Endodermal cell (in vitro differentiated cells): ENCODE measurements around the gene PROM1. TPM values are rescaled to one million over a fixed set of nuclear protein-coding genes. Genes with fewer than 3 reads are reported as not detected.

ENCODE experiments used
- DNase-seq: peaks from one replicate; pipeline ENCODE4 v3.0.0-alpha.2; 2017
- H3K27ac ChIP-seq: 2 replicates; pipeline ENCODE4 v1.5.1; 2013; ENCODE audit warnings: mild to moderate bottlenecking, low read depth, low read length, moderate library complexity
- H3K27me3 ChIP-seq: 2 replicates; pipeline ENCODE4 v1.6.1; 2013; ENCODE audit warnings: mild to moderate bottlenecking, low read length, moderate library complexity; ENCODE audit not compliant: insufficient read depth, control insufficient read depth, poor library complexity, severe bottlenecking
- H3K36me3 ChIP-seq: 2 replicates; pipeline ENCODE4 v1.7.0; 2013; ENCODE audit warnings: mild to moderate bottlenecking, low read length, moderate library complexity; ENCODE audit not compliant: control insufficient read depth, insufficient read depth
- H3K4me1 ChIP-seq: one replicate; pipeline ENCODE4 v1.7.0; 2013; ENCODE audit warnings: low read length; ENCODE audit not compliant: control insufficient read depth, insufficient read depth
- H3K4me3 ChIP-seq: 2 replicates; pipeline ENCODE4 v1.5.1; 2013; ENCODE audit warnings: mild to moderate bottlenecking, low read length, moderate library complexity
- H3K9ac ChIP-seq: 2 replicates; pipeline ENCODE4 v1.6.1; 2013; ENCODE audit warnings: mild to moderate bottlenecking, low read length, moderate library complexity; ENCODE audit not compliant: poor library complexity, severe bottlenecking; ENCODE audit errors: extremely low read depth
- H3K9me3 ChIP-seq: 2 replicates; pipeline ENCODE4 v1.6.1; 2013; ENCODE audit warnings: mild to moderate bottlenecking, low read length, moderate library complexity; ENCODE audit not compliant: control insufficient read depth
- H3K27ac Mint-ChIP-seq: 2 replicates; pipeline ENCODE4 v1.8.0; 2020; ENCODE audit warnings: mixed read lengths
- H3K27me3 Mint-ChIP-seq: 2 replicates; pipeline ENCODE4 v1.8.0; 2021; ENCODE audit warnings: mild to moderate bottlenecking, mixed read lengths; ENCODE audit not compliant: insufficient read depth
- H3K36me3 Mint-ChIP-seq: 2 replicates; pipeline ENCODE4 v1.8.0; 2020; ENCODE audit warnings: low read depth, mixed read lengths
- H3K4me1 Mint-ChIP-seq: 2 replicates; pipeline ENCODE4 v1.8.0; 2020; ENCODE audit warnings: mixed read lengths
- H3K4me3 Mint-ChIP-seq: 2 replicates; pipeline ENCODE4 v1.8.0; 2020; ENCODE audit warnings: mild to moderate bottlenecking, moderate library complexity, mixed read lengths
- H3K9me3 Mint-ChIP-seq: 2 replicates; pipeline ENCODE4 v1.8.0; 2020; ENCODE audit warnings: mild to moderate bottlenecking, mixed read lengths
- WGBS, 2 experiments: methylation state at CpG; one replicate each; pipeline versions ENCODE4 v1.1.5 to v1.1.7; 2013; ENCODE audit warnings: missing lambda C conversion rate in 2 of 2, mixed read lengths in 1 of 2; ENCODE audit not compliant: insufficient coverage in 1 of 2, insufficient read length in 1 of 2; 5-methylcytosine and 5-hydroxymethylcytosine counted together
- total RNA-seq, 2 donors: library from RNA; stranded (reverse); fragmentation: NEBNext Ultra II Directional in 1 of 2; extraction: Animal tissue kit (Norgen Biotek cat#: 25700) in 1 of 2; gene quantifications; 2 replicates in 1 of 2; 3 replicates in 1 of 2; pipeline ENCODE4 v1.2.1, GENCODE V29; 2021
- TF ChIP-seq, protein P1 (sequence below): fragments of 200-600 bp; sonication (generic); conservative IDR thresholded peaks from 2 replicates; pipeline ENCODE4 v1.5.0; 2021; ENCODE audit warnings: antibody characterized with exemption, mild to moderate bottlenecking

PROM1 gene
- total RNA-seq, 2 donors from 2014 or later, result 38.6 to 51.6 TPM

DNA sequence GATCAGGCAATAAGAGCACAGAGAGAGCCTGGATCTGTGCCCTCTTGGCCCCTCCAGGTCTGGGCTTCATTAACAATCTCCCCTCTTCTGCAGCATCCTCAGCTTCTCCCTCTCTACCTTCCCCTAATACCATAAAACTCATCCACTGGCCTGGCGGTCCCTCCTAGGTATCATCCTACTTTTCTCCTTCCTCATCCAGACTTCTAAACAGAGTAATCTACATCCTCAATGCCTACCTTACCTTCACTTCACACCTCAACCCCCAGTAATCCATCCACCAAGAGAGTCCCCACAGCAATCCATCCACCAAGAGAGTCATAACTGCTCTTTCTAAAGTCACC, 162.3 kb downstream of the PROM1 start:
- Histone ChIP-seq H3K27ac (no peak overlapping the region), H3K27me3 (no peaks in the 10 kb centered on the region), H3K36me3 (no peaks in the 10 kb centered on the region), H3K9ac (no peak overlapping the region), H3K4me1 (no peaks in the 10 kb centered on the region), H3K9me3 (peaks cover 3% of the 10 kb centered on the region), H3K4me3 (no peak overlapping the region)
- DNase-seq, result no peak
- no peaks in the 10 kb centered on the region for H3K4me1 Mint-ChIP-seq
- no peak overlapping the region for H3K4me3 Mint-ChIP-seq
- 88 to 92% methylated on average over 1 of the region's 1 CpG for WGBS, 2 experiments
- no peak overlapping the region for H3K27ac Mint-ChIP-seq
- H3K27me3 Mint-ChIP-seq, result peaks cover 11% of the 10 kb centered on the region
- TF ChIP-seq, protein P1, sequence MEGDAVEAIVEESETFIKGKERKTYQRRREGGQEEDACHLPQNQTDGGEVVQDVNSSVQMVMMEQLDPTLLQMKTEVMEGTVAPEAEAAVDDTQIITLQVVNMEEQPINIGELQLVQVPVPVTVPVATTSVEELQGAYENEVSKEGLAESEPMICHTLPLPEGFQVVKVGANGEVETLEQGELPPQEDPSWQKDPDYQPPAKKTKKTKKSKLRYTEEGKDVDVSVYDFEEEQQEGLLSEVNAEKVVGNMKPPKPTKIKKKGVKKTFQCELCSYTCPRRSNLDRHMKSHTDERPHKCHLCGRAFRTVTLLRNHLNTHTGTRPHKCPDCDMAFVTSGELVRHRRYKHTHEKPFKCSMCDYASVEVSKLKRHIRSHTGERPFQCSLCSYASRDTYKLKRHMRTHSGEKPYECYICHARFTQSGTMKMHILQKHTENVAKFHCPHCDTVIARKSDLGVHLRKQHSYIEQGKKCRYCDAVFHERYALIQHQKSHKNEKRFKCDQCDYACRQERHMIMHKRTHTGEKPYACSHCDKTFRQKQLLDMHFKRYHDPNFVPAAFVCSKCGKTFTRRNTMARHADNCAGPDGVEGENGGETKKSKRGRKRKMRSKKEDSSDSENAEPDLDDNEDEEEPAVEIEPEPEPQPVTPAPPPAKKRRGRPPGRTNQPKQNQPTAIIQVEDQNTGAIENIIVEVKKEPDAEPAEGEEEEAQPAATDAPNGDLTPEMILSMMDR, result no peak
- no peaks in the 10 kb centered on the region for H3K9me3 Mint-ChIP-seq
- H3K36me3 Mint-ChIP-seq, result no peaks in the 10 kb centered on the region

DNA sequence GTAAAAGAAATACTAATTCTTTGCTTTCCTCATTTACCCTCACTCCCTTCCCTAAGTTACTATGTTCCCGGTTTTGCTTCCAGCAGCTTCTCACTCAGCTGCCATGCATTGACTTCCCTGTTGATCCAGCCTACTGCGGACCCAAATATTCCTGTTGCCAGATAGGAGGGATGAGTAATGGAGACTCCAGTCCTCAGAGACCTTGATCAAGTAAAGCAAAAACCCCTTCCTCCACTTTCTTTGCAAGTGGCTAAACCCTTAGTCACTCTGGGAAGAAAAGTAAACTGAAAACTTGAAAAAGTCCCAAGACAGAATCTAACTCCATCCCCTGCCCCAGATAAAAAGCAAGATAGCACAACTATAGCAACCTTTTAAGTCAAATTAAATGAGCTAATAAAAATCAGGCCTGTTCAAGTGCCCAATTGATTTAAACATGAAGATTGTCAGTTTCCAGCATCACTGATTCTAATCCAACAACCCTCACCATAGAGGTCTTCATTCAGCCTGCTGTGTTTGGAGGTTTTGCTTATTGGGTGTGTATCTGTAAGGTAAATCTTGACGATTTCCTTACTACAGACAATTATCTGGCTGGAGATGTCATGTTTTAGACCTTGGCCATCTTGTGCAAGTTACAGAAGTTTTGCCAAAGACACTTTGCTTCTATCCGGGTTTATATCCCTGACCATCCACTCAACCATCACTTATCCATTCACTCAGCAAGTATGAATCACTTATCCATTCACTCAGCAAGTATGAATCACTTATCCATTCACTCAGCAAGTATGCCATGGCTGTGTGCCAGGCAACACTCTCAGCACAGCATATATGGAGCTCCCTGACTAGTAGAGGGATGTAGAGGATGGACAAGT, 162.9 kb downstream of the PROM1 start:
- Histone ChIP-seq H3K27me3 (no peaks in the 10 kb centered on the region), H3K27ac (no peak overlapping the region), H3K9ac (no peak overlapping the region), H3K4me1 (no peaks in the 10 kb centered on the region), H3K36me3 (no peaks in the 10 kb centered on the region), H3K4me3 (no peak overlapping the region), H3K9me3 (peaks cover 5% of the 10 kb centered on the region)
- DNase-seq, result no peak
- Mint-ChIP-seq H3K9me3 (peaks cover 5% of the 10 kb centered on the region), H3K27ac (no peak overlapping the region), H3K27me3 (peaks cover 11% of the 10 kb centered on the region), H3K4me3 (no peak overlapping the region), H3K4me1 (no peaks in the 10 kb centered on the region), H3K36me3 (no peaks in the 10 kb centered on the region)
- TF ChIP-seq, protein P1, result no peak
- 86 to 100% methylated on average over 4 of the region's 4 CpGs for WGBS, 2 experiments

DNA sequence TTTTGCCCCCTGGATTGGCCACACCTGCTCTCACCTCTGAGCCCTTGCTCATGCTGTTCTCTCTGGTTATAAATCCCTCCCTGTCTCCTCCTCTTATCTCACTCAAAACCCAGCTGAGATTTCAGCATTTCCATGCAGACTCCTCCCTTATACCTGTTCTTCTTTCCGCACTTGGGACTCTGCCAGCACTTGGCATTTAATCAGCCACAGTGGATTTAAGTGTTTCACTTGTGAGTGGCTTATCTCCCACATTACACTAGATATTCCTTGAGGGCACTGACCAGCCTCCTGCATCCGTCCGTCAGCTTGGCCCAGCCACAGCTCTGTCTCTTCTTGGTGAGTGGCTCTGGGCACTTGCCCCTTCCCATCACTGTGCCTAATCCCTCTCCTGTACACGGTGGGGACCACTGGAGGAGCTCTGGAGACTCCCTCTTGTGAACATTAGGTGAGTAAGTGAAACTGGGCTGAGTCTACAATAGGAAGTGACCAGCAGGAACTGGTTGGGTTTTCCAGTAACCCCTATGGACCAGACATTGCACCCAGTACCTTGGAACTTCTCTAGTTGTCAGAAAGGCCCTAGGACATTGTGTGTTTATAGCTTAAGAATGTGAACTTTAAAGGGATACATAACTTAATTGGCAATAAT, 165.2 kb downstream of the PROM1 start:
- Mint-ChIP-seq H3K9me3 (peaks cover 15% of the 10 kb centered on the region), H3K27ac (no peak overlapping the region), H3K36me3 (no peaks in the 10 kb centered on the region), H3K4me1 (no peaks in the 10 kb centered on the region), H3K27me3 (peaks cover 11% of the 10 kb centered on the region), H3K4me3 (no peak overlapping the region)
- 92 to 93% methylated on average over 3 to 4 of the region's 4 CpGs for WGBS, 2 experiments
- Histone ChIP-seq H3K27ac (no peak overlapping the region), H3K9ac (no peak overlapping the region), H3K4me1 (no peaks in the 10 kb centered on the region), H3K27me3 (no peaks in the 10 kb centered on the region), H3K36me3 (no peaks in the 10 kb centered on the region), H3K9me3 (peaks cover 5% of the 10 kb centered on the region), H3K4me3 (no peak overlapping the region)
- TF ChIP-seq, protein P1, result no peak
- no peak for DNase-seq

Other genes starting within 250 kb of the PROM1 start
- gene FGFBP1, start 145.3 kb downstream of the PROM1 start, total RNA-seq, result not detected
- not detected for gene FGFBP2, start 120.8 kb downstream of the PROM1 start, total RNA-seq
- 10 to 100 TPM; 19.8 to 22.6 TPM for gene TAPT1, start 142.4 kb upstream of the PROM1 start, total RNA-seq